HL-60 (cell line): ENCODE measurements around the gene SHH.

ENCODE experiments used
- DNase-seq, 2 experiments: peaks; one replicate each; pipeline ENCODE4 v3.0.0-alpha.2; 2010 to 2020; ENCODE audit warnings: low read depth in 1 of 2, low spot score in 1 of 2
- H3K27ac ChIP-seq: fragments of 250-450 bp; sonication (Bioruptor Pico); replicated peaks from 2 replicates; pipeline ENCODE4 v1.5.1; 2020; ENCODE audit warnings: mild to moderate bottlenecking, moderate library complexity
- H3K27me3 ChIP-seq: fragments of 250-450 bp; sonication (Bioruptor Pico); 2 replicates; pipeline ENCODE4 v1.5.1; 2021; ENCODE audit warnings: mild to moderate bottlenecking, moderate library complexity; ENCODE audit not compliant: insufficient read depth, poor library complexity, severe bottlenecking
- H3K4me3 ChIP-seq: replicated peaks from 2 replicates; pipeline ENCODE4 v1.5.1; 2011; ENCODE audit warnings: mild to moderate bottlenecking, control low read depth, low read length; ENCODE audit not compliant: insufficient read depth
- GABPA ChIP-seq: IDR thresholded peaks from 2 replicates; pipeline ENCODE4 v1.6.1; 2012; ENCODE audit warnings: low read depth
- POLR2AphosphoS5 ChIP-seq: IDR thresholded peaks from 2 replicates; pipeline ENCODE4 v1.6.1; 2012; ENCODE audit warnings: low read depth
- SPI1 ChIP-seq: IDR thresholded peaks from 2 replicates; pipeline ENCODE4 v1.6.1; 2012; ENCODE audit warnings: low read depth, mild to moderate bottlenecking, borderline replicate concordance
- TF ChIP-seq, protein P1 (sequence below): IDR thresholded peaks from 2 replicates; pipeline ENCODE4 v1.6.1; 2012; ENCODE audit warnings: low read depth; ENCODE audit not compliant: insufficient replicate concordance
- TF ChIP-seq, protein P2 (sequence below): IDR thresholded peaks from one replicate; pipeline ENCODE4 v1.5.1; 2011; ENCODE audit warnings: low read length, control low read depth, inconsistent platforms; ENCODE audit not compliant: insufficient read depth

Gene SHH

DNA sequence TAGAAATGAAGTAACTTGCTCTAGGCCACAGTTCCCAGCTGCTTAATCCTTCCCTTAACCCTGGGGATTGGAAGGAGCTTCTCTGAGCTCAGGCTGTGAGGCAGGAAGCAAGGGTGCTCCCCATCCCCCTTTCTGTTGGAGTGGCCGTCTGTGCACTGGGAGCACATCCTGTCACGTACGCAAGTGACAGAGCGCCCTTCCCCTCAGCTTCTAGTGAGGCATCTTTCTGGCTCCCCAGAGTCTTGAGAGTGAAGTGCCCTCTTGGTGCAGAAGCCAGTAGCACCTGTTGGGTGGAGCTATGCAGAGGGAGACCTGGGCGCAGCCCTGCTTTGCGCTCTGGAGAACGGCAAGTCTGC, 47.8 kb downstream of the SHH start:
- H3K27ac ChIP-seq: peak overlapping the region; percentile 28
- no peaks in the 10 kb centered on the region for H3K27me3 ChIP-seq
- no peak overlapping the region for H3K4me3 ChIP-seq
- DNase-seq: no peak
- TF ChIP-seq, protein P1, sequence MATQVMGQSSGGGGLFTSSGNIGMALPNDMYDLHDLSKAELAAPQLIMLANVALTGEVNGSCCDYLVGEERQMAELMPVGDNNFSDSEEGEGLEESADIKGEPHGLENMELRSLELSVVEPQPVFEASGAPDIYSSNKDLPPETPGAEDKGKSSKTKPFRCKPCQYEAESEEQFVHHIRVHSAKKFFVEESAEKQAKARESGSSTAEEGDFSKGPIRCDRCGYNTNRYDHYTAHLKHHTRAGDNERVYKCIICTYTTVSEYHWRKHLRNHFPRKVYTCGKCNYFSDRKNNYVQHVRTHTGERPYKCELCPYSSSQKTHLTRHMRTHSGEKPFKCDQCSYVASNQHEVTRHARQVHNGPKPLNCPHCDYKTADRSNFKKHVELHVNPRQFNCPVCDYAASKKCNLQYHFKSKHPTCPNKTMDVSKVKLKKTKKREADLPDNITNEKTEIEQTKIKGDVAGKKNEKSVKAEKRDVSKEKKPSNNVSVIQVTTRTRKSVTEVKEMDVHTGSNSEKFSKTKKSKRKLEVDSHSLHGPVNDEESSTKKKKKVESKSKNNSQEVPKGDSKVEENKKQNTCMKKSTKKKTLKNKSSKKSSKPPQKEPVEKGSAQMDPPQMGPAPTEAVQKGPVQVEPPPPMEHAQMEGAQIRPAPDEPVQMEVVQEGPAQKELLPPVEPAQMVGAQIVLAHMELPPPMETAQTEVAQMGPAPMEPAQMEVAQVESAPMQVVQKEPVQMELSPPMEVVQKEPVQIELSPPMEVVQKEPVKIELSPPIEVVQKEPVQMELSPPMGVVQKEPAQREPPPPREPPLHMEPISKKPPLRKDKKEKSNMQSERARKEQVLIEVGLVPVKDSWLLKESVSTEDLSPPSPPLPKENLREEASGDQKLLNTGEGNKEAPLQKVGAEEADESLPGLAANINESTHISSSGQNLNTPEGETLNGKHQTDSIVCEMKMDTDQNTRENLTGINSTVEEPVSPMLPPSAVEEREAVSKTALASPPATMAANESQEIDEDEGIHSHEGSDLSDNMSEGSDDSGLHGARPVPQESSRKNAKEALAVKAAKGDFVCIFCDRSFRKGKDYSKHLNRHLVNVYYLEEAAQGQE: no peak

DNA sequence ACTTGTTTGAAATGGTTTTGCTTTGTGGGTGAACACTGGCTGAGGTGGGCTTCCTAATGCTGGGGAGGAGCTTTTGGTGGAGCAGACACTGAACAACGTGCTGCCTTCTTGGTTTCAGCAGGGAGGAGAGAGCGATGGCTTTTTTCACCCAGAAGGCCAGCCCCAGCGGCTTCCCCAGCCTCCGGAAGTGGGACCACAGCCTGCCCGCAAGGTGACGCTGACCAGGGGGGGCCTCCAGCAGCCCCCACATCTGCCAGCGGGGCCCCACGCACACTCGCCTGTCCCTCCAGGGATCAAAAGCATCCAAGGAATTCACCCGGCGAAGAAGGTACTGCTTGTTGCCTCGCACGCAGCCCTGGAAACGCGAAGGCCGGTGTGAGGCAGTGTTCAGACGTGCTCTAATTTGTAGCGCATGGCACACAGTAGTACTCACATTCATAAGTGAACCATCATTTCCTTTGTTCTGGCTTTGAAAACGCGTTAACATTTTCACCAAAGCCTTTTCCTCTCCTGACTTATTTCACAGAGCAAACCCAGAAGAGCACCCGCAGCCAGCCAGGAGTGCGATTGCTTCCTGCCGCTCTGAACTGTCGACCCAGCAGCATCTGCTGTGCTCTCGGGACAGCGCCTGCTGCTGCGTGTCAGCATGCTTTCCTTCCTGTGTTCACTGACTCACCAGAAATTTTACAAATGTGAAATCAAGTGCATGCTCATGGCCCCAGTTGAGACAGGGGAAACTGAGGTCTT, 48.4 kb downstream of the SHH start:
- H3K27ac ChIP-seq: peak overlapping the region; percentile 28
- H3K4me3 ChIP-seq: no peak overlapping the region
- peak in 1 of 2 experiments; percentile 18 for DNase-seq
- H3K27me3 ChIP-seq: no peaks in the 10 kb centered on the region
- TF ChIP-seq, protein P2, sequence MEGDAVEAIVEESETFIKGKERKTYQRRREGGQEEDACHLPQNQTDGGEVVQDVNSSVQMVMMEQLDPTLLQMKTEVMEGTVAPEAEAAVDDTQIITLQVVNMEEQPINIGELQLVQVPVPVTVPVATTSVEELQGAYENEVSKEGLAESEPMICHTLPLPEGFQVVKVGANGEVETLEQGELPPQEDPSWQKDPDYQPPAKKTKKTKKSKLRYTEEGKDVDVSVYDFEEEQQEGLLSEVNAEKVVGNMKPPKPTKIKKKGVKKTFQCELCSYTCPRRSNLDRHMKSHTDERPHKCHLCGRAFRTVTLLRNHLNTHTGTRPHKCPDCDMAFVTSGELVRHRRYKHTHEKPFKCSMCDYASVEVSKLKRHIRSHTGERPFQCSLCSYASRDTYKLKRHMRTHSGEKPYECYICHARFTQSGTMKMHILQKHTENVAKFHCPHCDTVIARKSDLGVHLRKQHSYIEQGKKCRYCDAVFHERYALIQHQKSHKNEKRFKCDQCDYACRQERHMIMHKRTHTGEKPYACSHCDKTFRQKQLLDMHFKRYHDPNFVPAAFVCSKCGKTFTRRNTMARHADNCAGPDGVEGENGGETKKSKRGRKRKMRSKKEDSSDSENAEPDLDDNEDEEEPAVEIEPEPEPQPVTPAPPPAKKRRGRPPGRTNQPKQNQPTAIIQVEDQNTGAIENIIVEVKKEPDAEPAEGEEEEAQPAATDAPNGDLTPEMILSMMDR: no peak
- TF ChIP-seq SPI1 (no peak), GABPA (no peak), POLR2AphosphoS5 (no peak)
- TF ChIP-seq, protein P1: no peak

DNA sequence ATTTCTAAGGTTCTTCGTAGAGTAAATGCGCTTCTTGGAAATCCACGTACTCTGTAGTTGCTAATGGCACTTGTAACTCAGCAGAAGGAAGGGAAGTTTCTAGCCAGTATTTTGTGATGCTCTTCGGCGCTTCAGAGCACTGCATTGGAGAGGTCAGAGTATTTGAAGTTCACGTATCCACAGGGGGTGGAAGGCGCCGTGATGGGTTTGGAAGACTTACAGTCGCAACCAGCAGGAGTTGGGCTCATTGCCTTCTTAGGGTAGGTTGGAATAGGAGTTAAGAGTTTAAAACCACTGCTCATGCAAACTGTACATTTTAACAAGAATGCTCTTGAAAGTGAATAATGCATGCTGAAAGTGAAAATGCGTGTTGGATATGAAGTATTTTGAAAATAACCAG, 49.1 kb downstream of the SHH start:
- Histone ChIP-seq H3K27ac (no peak overlapping the region), H3K4me3 (no peak overlapping the region), H3K27me3 (no peaks in the 10 kb centered on the region)
- TF ChIP-seq SPI1: no peak
- TF ChIP-seq POLR2AphosphoS5: no peak
- no peak for TF ChIP-seq GABPA
- TF ChIP-seq, protein P2: no peak
- TF ChIP-seq, protein P1: no peak
- no peak for DNase-seq

DNA sequence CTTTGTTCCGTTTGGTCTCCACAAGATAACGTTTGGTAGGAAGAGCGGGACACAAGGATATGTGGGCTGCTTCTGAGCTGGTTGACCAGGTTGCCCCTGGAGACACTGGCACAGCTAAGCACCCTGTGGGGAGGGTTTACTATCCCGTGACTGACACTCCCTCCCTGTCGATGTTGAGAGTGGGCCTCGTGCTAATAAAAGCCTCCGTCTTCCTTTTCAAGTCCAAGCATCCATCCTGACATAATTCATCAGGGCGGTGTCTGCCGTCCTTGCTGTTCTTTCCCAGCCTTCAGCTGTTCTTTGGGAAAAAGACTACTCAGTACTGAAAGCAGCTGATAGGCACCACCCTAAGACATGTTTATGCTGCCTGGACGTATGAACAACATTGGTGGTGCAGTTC, 49.6 kb downstream of the SHH start:
- no peak for DNase-seq
- no peak for TF ChIP-seq GABPA
- Histone ChIP-seq H3K4me3 (no peak overlapping the region), H3K27ac (no peak overlapping the region), H3K27me3 (no peaks in the 10 kb centered on the region)
